GM19240 (cell line): ENCODE results near the gene ARPC2.

Source experiments
- DNase-seq: peaks from one replicate; pipeline ENCODE4 v3.0.0; 2011; ENCODE audit warnings: low spot score; ENCODE audit not compliant: insufficient read length

Gene ARPC2

GRCh38 chr2:218289639-218290315 is 72.8 kb downstream of the ARPC2 start:
- no peak for DNase-seq

DNA sequence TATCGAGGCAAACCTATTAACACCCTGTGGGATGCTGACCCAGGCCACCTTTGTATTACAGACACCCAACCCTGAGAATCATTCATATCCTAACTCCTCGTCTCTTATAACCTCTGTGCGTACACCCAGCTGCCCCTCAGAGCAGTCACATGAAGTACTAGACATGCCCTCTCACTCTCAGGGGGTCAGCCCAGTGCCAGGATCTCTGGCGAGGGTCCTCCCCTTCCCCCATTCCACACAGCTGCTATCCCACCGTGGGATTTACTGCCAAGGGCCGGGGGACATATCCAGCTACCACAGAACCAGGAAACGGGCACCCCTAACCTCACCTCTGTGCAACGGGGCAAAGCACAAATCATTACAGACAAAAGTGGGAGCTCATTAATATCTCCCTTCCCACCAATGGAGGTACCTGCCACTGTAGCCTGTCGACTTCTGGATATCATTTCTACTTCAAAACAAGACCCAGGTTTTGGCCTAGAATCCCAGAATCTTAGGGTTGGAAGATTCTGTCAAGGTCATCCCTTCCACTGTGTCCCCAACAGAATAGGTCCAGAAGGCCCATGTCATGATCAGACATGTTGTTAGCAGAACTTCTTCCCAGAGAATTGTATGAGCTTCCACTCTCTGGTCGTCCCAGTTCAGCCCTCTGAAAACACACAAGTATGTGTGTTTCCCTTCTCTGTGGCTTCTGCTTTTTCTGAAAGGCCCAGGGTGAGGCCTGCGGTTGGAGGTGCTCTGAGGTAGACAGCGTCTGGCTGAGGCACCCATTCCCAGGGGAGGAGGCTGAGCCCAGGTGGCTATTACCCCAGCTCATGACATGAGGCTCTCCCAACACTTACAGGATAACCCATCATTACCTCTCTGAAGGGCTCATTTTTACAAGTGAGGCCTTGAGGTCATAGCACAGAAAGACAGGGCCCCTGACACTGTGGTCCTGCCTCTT is 73.6 kb downstream of the ARPC2 start:
- DNase-seq = peak; percentile 52

DNA sequence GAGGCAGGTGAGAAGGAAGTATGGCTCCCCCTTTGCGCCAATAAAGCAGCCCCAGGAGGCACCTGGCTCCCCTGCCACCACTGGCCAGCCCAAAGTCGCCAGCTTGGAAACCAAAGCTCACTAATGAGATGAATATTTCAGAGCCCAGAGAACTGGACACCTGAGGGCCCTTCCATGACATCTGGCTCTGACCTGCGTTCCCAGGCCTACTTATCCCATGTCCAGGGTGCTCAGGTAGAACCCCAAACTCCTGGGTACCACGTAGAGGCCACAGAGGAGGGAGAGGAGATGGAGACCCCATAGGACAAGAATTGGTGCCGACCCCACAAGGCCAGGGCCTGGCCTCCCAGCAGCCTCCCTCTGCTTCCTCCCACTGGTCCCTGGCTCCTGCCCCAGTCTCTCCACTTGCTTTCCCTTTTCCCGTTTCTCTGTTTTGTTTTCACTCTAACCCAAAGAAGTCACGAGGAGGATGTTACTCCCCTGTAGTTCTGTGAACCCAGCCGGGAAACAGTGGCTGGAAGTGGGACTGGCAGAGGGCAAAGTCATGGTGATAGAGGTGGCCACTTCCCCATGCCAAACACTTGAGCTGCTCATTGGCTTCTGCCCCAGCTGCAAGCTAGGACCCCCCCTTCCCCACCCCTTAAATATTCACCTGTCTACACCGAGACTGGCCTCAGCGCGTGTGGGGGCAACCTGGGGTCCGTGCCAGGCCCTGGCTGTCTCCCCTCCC is 74.5 kb downstream of the ARPC2 start:
- no peak for DNase-seq

GRCh38 chr2:218292048-218293014 is 75.3 kb downstream of the ARPC2 start, which contains the start of gene TMBIM1:
Gene TMBIM1 (minus strand): TSS chr2:218292503. CDS start chr2:218282141, 10,362 bp downstream.
- peak; percentile 86 for DNase-seq

DNA sequence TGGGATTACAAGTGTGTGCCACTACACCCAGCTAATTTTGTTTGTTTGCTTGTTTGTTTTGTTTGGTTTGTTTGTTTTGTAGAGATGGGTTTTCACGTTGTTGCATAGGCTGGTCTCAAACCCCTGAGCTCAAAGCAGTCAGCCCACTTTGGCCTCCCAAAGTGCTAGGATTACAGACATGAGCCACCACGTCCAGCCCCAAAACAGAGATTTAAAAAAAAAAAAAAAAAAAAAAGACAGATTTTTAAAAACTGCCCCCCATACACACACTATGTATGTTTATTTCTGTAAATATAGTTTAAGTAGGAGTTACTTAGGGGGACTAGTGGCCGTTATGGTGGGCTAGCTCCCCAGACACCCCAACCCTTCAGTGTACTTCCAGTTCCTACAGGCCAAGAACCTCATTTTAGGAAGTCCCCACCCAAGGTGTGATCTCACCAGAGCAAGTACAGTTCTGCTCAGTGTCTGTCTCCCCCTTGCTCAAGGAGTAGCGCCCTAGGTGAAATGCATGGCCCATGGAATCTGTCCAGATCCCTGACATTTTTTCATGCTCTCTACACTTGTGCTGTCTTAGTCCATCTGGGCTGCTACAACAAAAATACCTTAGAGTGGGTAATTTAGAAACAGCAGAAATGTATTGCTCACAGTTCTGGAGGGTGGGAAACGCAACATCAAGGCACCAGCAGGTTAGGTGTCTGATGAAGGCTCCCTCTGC is 76.9 kb downstream of the ARPC2 start:
- DNase-seq = no peak

DNA sequence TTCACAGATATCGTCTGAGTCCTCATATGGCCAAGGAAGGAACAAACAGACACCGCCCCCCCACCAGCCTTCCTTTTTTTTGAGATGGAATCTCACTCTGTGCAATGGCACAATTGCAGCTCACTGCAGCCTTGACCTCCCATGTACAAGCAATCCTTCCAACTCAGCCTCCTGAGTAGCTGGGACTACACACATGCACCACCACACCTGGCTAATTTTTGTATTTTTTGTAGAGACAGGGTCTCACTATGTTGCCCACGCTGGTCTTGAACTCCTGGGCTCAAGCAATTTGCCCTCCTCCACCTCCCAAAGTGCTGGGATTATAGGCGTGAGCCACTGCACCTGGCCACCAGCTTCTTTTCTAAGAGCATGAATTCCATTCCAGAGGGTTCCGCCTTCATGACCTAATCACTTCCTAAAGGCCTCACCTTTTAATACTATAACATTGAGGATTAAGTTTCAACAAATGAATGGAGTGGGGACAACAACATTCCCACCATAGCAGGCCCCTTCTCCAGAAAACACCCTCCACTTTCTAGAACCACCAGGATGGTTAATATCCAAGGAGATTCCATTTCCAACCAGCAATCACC is 77.5 kb downstream of the ARPC2 start:
- no peak for DNase-seq

DNA sequence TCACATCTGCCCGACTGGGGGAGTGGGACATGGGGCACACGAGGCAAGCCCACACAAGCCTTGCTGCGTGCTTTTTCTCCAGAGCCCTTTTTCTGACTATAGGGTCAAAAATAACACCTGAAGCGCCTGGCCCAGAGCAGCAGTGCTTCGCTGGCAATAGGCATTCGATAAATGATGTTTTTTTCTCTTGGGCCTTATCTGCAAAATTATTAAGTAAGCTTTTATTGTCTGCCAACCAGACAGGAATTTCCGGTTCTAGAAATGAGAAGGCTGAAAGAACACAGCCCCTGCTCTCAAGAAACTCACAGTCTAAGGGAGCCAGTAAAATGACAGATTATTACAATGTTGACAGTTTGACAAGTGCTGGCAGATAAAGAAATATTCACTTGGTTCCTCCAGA is 78.0 kb downstream of the ARPC2 start:
- no peak for DNase-seq

GRCh38 chr2:218296200-218296599 is 79.2 kb downstream of the ARPC2 start:
- no peak for DNase-seq

DNA sequence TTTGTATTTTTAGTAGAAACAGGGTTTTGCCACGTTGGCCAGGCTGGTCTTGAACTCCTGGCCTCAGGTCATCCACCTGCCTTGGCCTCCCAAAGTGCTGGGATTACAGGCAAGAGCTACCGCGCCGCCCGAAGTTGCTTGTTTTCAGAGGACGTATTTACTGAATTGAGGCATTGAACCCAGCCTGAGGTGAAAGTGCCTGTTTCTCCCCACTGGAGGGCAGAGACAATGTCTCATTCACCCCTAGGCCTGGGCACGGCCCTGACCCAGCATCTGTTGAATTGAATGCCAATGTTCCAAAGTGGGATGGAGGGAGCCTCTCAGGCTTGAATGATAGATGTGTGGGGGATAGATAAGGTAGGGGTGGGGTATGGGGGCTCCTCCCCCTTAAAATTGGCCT is 79.9 kb downstream of the ARPC2 start:
- DNase-seq = no peak

- no peak for DNase-seq
These were observed 81.4 kb downstream of the ARPC2 start for GRCh38 chr2:218298314-218298875.

DNA sequence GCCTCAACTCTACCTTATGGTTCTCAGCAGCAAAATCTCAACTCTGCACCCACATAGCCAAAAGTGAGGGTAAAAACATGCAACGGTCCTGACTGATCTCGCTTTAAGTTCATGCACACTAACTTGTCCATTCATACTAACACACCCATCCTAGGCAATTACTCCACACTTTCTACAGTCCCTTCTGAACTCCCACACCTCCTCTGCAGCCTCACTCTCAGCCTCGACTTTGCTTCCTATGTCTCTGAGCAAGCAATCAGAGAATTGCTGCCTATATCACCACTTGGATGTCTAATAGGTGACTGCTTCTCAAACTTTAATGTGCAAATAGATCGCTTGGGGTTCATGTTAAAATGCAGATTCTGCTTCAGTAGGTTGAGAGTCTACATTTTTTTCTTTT is 83.2 kb downstream of the ARPC2 start:
- no peak for DNase-seq

GRCh38 chr2:218301176-218301819 is 84.3 kb downstream of the ARPC2 start:
- DNase-seq = no peak
